ENCODE results near the gene COL2A1. TPM values are rescaled to one million over a fixed set of nuclear protein-coding genes. Genes with fewer than 3 reads are reported as not detected.

COL2A1 gene
- total and polyA plus RNA-seq, 9 of the 15 experiments (the other 6 are each of a cell fraction or from before 2014, with no cell fraction given) = 0.46 TPM; not detected in 8

GRCh38 chr12:48045061-48045846 is 41.0 kb upstream of the COL2A1 start (continued):
- TF ChIP-seq MITF (IDR thresholded peaks at IDR 0.05) (no peak), CBX3 (IDR thresholded peaks at IDR 0.05; ENCODE audit: borderline replicate concordance in 1 of 2, low read length in 2 of 2) (no peak), EHMT2 (IDR thresholded peaks at IDR 0.05) (no peak), MXD1 (CRISPR knock-in tag; IDR thresholded peaks at IDR 0.05; ENCODE audit: borderline replicate concordance, poor library complexity, severe bottlenecking) (no peak), LARP7 (IDR thresholded peaks at IDR 0.05) (no peak), DMBX1 (CRISPR knock-in tag; IDR thresholded peaks at IDR 0.05; ENCODE audit: borderline replicate concordance) (no peak), NR3C1 (CRISPR knock-in tag; IDR thresholded peaks at IDR 0.05) (no peak), AFF4 (CRISPR knock-in tag; IDR thresholded peaks at IDR 0.05) (no peak), TCF7 (IDR thresholded peaks at IDR 0.05; ENCODE audit: borderline replicate concordance) (no peak), KDM4B (IDR thresholded peaks at IDR 0.05; ENCODE audit: borderline replicate concordance in 2 of 2, low read depth in 1 of 2) (no peak)
